Measurements from ENCODE around the gene ZFYVE26.
A peak's percentile ranks its signal among the peaks of the same experiment; 100 is the strongest.

ZFYVE26 gene

GRCh38 chr14:67850066-67850830 lies 33.9 kb upstream of the ZFYVE26 start:
- no peak overlapping the region for H3K4me3 ChIP-seq (ENCODE audit: low read depth, low read length)
- H3K4me1 ChIP-seq = no peaks in the 10 kb centered on the region
- TF ChIP-seq CTCF (IDR thresholded peaks at IDR 0.05) = no peak
- H3K36me3 ChIP-seq (ENCODE audit: control insufficient read depth, insufficient read depth, low read length) = no peaks in the 10 kb centered on the region
- H3K79me2 ChIP-seq = peaks cover 23% of the 10 kb centered on the region
- no peak overlapping the region for H2AFZ ChIP-seq
- H3K9me3 ChIP-seq (ENCODE audit: control insufficient read depth, low read length) = no peaks in the 10 kb centered on the region
- H3K27ac ChIP-seq = no peak overlapping the region
- H3K4me2 ChIP-seq (ENCODE audit: low read length) = no peak overlapping the region
- H3K9ac ChIP-seq = no peak overlapping the region
- H3K27me3 ChIP-seq (ENCODE audit: control insufficient read depth, insufficient read depth, low read length) = no peaks in the 10 kb centered on the region

- H3K79me2 ChIP-seq = peaks cover 30% of the 10 kb centered on the region
- no peaks in the 10 kb centered on the region for H3K27me3 ChIP-seq (ENCODE audit: control insufficient read depth, insufficient read depth, low read length)
- H3K9ac ChIP-seq = no peak overlapping the region
- H2AFZ ChIP-seq = no peak overlapping the region
- no peak for TF ChIP-seq CTCF (IDR thresholded peaks at IDR 0.05)
- H3K4me2 ChIP-seq (ENCODE audit: low read length) = no peak overlapping the region
- H3K9me3 ChIP-seq (ENCODE audit: control insufficient read depth, low read length) = no peaks in the 10 kb centered on the region
- H3K27ac ChIP-seq = no peak overlapping the region
- H3K4me1 ChIP-seq = no peaks in the 10 kb centered on the region
- H3K36me3 ChIP-seq (ENCODE audit: control insufficient read depth, insufficient read depth, low read length) = no peaks in the 10 kb centered on the region
- H3K4me3 ChIP-seq (ENCODE audit: low read depth, low read length) = no peak overlapping the region
These were observed 29.7 kb upstream of the ZFYVE26 start for GRCh38 chr14:67846029-67846610.

GRCh38 chr14:67837011-67837624 lies 20.7 kb upstream of the ZFYVE26 start:
- no peak overlapping the region for H3K27ac ChIP-seq
- no peak overlapping the region for H2AFZ ChIP-seq
- H3K4me1 ChIP-seq = no peaks in the 10 kb centered on the region
- TF ChIP-seq CTCF (IDR thresholded peaks at IDR 0.05) = peak; percentile 54
- no peaks in the 10 kb centered on the region for H3K9me3 ChIP-seq (ENCODE audit: control insufficient read depth, low read length)
- H3K4me3 ChIP-seq (ENCODE audit: low read depth, low read length) = no peak overlapping the region
- H3K36me3 ChIP-seq (ENCODE audit: control insufficient read depth, insufficient read depth, low read length) = no peaks in the 10 kb centered on the region
- H3K27me3 ChIP-seq (ENCODE audit: control insufficient read depth, insufficient read depth, low read length) = no peaks in the 10 kb centered on the region
- H3K4me2 ChIP-seq (ENCODE audit: low read length) = no peak overlapping the region
- no peaks in the 10 kb centered on the region for H3K79me2 ChIP-seq
- H3K9ac ChIP-seq = no peak overlapping the region

GRCh38 chr14:67835596-67835995 lies 19.2 kb upstream of the ZFYVE26 start:
- no peak overlapping the region for H3K9ac ChIP-seq
- H3K9me3 ChIP-seq (ENCODE audit: control insufficient read depth, low read length) = no peaks in the 10 kb centered on the region
- H2AFZ ChIP-seq = no peak overlapping the region
- no peaks in the 10 kb centered on the region for H3K36me3 ChIP-seq (ENCODE audit: control insufficient read depth, insufficient read depth, low read length)
- no peak overlapping the region for H3K4me3 ChIP-seq (ENCODE audit: low read depth, low read length)
- H3K4me1 ChIP-seq = no peaks in the 10 kb centered on the region
- no peak overlapping the region for H3K27ac ChIP-seq
- no peaks in the 10 kb centered on the region for H3K27me3 ChIP-seq (ENCODE audit: control insufficient read depth, insufficient read depth, low read length)
- TF ChIP-seq CTCF (IDR thresholded peaks at IDR 0.05) = no peak
- no peaks in the 10 kb centered on the region for H3K79me2 ChIP-seq
- no peak overlapping the region for H3K4me2 ChIP-seq (ENCODE audit: low read length)
